ENCODE measurements around the gene OXSR1. TPM values are rescaled to one million over a fixed set of nuclear protein-coding genes. Genes with fewer than 3 reads are reported as not detected.

Gene OXSR1
- total RNA-seq, 4 donors from 2014 or later = 27.0 to 46.7 (median 32.9) TPM

GRCh38 chr3:38124324-38125122 is 40.8 kb upstream of the OXSR1 start:
- Histone ChIP-seq H3K27ac (replicated peaks in 1 of 4) (no peak overlapping the region), H3K36me3 (peaks cover 56 to 100% (median 97%) of the 10 kb centered on the region in 4 donors), H3K9me3 (no peaks in the 10 kb centered on the region), H3K27me3 (no peaks in the 10 kb centered on the region), H3K4me3 (no peak overlapping the region), H3K4me1 (peaks cover 0 to 14% (median 6%) of the 10 kb centered on the region in 4 donors)
- DNase-seq (ENCODE audit: extremely low spot score) = no peak
- WGBS = 87% methylated on average over 7 of the region's 7 CpGs
- intact Hi-C loops (cut with DNase I) = no loop called here
- TF ChIP-seq, protein P1, sequence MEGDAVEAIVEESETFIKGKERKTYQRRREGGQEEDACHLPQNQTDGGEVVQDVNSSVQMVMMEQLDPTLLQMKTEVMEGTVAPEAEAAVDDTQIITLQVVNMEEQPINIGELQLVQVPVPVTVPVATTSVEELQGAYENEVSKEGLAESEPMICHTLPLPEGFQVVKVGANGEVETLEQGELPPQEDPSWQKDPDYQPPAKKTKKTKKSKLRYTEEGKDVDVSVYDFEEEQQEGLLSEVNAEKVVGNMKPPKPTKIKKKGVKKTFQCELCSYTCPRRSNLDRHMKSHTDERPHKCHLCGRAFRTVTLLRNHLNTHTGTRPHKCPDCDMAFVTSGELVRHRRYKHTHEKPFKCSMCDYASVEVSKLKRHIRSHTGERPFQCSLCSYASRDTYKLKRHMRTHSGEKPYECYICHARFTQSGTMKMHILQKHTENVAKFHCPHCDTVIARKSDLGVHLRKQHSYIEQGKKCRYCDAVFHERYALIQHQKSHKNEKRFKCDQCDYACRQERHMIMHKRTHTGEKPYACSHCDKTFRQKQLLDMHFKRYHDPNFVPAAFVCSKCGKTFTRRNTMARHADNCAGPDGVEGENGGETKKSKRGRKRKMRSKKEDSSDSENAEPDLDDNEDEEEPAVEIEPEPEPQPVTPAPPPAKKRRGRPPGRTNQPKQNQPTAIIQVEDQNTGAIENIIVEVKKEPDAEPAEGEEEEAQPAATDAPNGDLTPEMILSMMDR (IDR thresholded peaks at IDR 0.05) = no peak
- TF ChIP-seq EP300 (IDR thresholded peaks at IDR 0.05) = no peak
- TF ChIP-seq POLR2A (IDR thresholded peaks at IDR 0.05; ENCODE audit: low read depth) = no peak
- no peak for TF ChIP-seq POLR2AphosphoS5 (IDR thresholded peaks at IDR 0.05)

DNA sequence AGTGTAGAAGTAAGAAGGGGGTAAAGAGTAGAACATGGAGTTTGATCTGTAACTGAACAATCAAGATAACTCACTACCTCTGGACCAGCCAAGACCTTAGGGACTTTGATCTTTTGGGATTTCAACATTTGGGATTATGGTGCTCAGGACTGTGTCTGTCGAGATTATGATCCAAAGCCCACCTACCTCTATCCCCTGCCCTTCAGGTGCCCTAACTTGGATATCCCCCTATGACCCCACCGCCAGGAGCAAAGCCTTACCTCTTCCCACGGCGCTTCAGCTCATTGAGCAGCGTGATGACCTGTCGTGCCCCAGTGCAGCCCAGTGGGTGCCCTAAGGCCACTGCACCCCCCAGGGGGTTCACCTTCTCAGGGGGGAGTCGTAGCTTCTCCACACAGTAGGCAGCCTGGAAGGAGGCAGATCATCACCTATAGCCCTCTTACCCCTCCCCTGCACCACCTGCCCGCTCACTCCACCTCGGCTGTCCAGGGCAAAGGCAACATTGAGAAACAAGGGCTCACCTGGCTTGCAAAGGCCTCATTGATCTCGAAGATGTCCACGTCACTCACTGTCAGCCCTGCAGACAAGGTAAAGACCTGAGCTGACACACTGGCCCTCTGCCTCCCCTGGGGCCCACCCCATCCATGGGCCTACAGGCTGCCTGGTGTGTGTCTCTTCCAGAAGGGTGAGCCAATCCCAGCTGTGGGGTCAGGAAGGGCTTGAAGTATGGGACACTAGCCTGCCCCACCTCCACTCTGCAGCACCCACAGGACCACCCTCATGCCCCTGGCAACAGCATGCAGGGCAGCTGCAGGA is 39.8 kb upstream of the OXSR1 start:
- intact Hi-C loops (cut with DNase I) = no loop called here
- 98% methylated on average over 10 of the region's 11 CpGs for WGBS
- H3K27me3 ChIP-seq = no peaks in the 10 kb centered on the region
- no peak overlapping the region for H3K27ac ChIP-seq (replicated peaks in 1 of 4)
- TF ChIP-seq POLR2A (IDR thresholded peaks at IDR 0.05; ENCODE audit: low read depth) = no peak
- no peak for TF ChIP-seq EP300 (IDR thresholded peaks at IDR 0.05)
- TF ChIP-seq, protein P1 (IDR thresholded peaks at IDR 0.05) = no peak
- TF ChIP-seq POLR2AphosphoS5 (IDR thresholded peaks at IDR 0.05) = no peak
- peaks cover 0 to 19% (median 8%) of the 10 kb centered on the region in 4 donors for H3K4me1 ChIP-seq
- peaks cover 56 to 100% (median 98%) of the 10 kb centered on the region in 4 donors for H3K36me3 ChIP-seq
- H3K4me3 ChIP-seq = no peak overlapping the region
- H3K9me3 ChIP-seq = no peaks in the 10 kb centered on the region
- no peak for DNase-seq (ENCODE audit: extremely low spot score)

DNA sequence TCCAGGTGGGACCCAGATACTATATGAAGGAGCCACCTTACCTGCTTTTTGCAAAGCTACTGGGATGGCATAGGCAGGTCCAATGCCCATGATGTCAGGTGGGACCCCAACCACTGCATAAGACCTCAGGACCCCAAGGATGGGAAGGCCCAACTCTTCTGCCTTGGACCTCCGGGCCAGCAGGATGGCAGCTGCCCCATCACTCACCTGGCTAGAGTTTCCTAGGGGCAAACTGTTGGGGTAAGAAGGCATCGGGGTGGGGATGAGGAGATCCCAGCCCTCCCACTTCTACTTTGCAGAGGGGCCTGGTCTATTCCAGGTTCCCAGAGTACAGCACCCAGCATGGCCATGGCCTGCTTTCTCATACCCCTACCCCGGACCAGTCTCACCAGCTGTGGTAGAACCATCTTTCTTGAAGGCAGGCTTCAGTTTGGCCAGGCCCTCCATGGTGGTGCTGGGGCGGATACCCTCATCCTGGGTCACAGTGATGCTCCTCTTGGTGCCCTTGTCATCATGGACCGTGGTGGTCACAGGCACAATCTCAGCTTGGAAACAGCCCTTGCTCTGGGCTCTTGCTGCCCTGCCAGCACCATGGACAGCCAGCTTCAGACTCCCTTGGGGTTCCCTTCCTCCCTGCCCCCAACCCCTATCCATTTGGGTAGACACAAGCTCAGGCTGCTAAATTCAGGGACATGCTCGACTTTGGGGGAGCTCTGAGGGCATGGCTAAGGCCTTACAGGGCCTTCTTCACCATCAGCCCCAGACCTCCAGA is 39.0 kb upstream of the OXSR1 start:
- no peak overlapping the region for H3K27ac ChIP-seq (replicated peaks in 1 of 4)
- DNase-seq (ENCODE audit: extremely low spot score) = no peak
- TF ChIP-seq POLR2AphosphoS5 (IDR thresholded peaks at IDR 0.05) (no peak), EP300 (IDR thresholded peaks at IDR 0.05) (no peak), POLR2A (IDR thresholded peaks at IDR 0.05; ENCODE audit: low read depth) (no peak)
- TF ChIP-seq, protein P1 (IDR thresholded peaks at IDR 0.05) = no peak
- H3K4me3 ChIP-seq = no peak overlapping the region
- H3K9me3 ChIP-seq = no peaks in the 10 kb centered on the region
- intact Hi-C loops (cut with DNase I) = no loop called here
- H3K36me3 ChIP-seq = peaks cover 63 to 100% (median 98%) of the 10 kb centered on the region in 4 donors
- 94% methylated on average over 5 of the region's 6 CpGs for WGBS
- H3K27me3 ChIP-seq = no peaks in the 10 kb centered on the region
- peaks cover 0 to 24% (median 7%) of the 10 kb centered on the region in 4 donors for H3K4me1 ChIP-seq

GRCh38 chr3:38127611-38128302 is 37.6 kb upstream of the OXSR1 start:
- Histone ChIP-seq H3K9me3 (no peaks in the 10 kb centered on the region), H3K4me1 (peaks cover 0 to 24% (median 7%) of the 10 kb centered on the region in 4 donors), H3K27ac (replicated peaks in 1 of 4) (no peak overlapping the region), H3K27me3 (no peaks in the 10 kb centered on the region), H3K36me3 (peaks cover 55 to 100% (median 97%) of the 10 kb centered on the region in 4 donors), H3K4me3 (no peak overlapping the region)
- DNase-seq (ENCODE audit: extremely low spot score) = no peak
- intact Hi-C loops (cut with DNase I) = no loop called here
- 98% methylated on average over 4 of the region's 4 CpGs for WGBS
- TF ChIP-seq POLR2A (IDR thresholded peaks at IDR 0.05; ENCODE audit: low read depth) = no peak
- TF ChIP-seq EP300 (IDR thresholded peaks at IDR 0.05) = no peak
- TF ChIP-seq, protein P1 (IDR thresholded peaks at IDR 0.05) = no peak
- TF ChIP-seq POLR2AphosphoS5 (IDR thresholded peaks at IDR 0.05) = no peak

Data from esophagus muscularis mucosa (tissue), 4 donors.